GM12878 (cell line): Measurements from ENCODE around the gene IRF4. TPM values are rescaled to one million over a fixed set of nuclear protein-coding genes. Genes with fewer than 3 reads are reported as not detected.

Source experiments
- ATAC-seq: fragments of 200-7000 bp; cut with Tn5 transposase; 3 replicates; pipeline ENCODE4 v1.9.1; 2020; ENCODE audit warnings: mild to moderate bottlenecking, moderate library complexity
- BruUV-seq: library from RNA; stranded (reverse); fragments of 400-500 nt; replicated peaks from 2 replicates; lab custom pipeline; 2021; lab: Mats Ljungman, UMichigan
- CTCF ChIA-PET: fragments of 300-600 bp; sonication (Branson Sonifier 250); formaldehyde crosslinking; extraction: SDS; loops from one replicate; lab custom pipeline; 2021; ENCODE audit warnings: inconsistent platforms; lab: Yijun Ruan, JAX
- POLR2A ChIA-PET: fragments of 350-600 bp; formaldehyde crosslinking; extraction: SDS; loops from one replicate; lab custom pipeline; 2021; ENCODE audit warnings: inconsistent platforms; lab: Charles Lee
- RAD21 ChIA-PET: fragments of 300-600 bp; sonication (Branson Sonifier 250); formaldehyde crosslinking; loops from one replicate; lab custom pipeline; 2023; ENCODE audit warnings: antibody characterized with exemption; ENCODE audit not compliant: unreplicated experiment; lab: Charles Lee
- SMC1A ChIA-PET: fragments of 300-600 bp; sonication (Branson Sonifier 250); formaldehyde crosslinking; loops from one replicate; lab custom pipeline; 2023; ENCODE audit not compliant: unreplicated experiment, uncharacterized antibody; lab: Charles Lee
- DNase-seq: peaks from one replicate; pipeline ENCODE4 v3.0.0-alpha.2; 2011; ENCODE audit warnings: low read depth, low spot score
- FAIRE-seq: peaks from 3 replicates; lab custom pipeline; 2011; peaks lifted over from hg19 to GRCh38; lab: Jason Lieb, UNC
- H2AFZ ChIP-seq: 2 replicates; pipeline ENCODE4 v1.6.0; 2011; ENCODE audit warnings: low read depth, low read length, control low read depth; ENCODE audit not compliant: control insufficient read depth
- H3K27ac ChIP-seq: 2 replicates; pipeline ENCODE4 v1.5.1; 2011; ENCODE audit warnings: control low read depth; ENCODE audit not compliant: control insufficient read depth, insufficient read depth
- H3K27me3 ChIP-seq, 2 experiments: replicated peaks in 1 of 2; 2 replicates each; pipeline versions ENCODE4 v1.6.0 to v1.6.1; 2011; ENCODE audit warnings: low read length in 1 of 2; ENCODE audit not compliant: control insufficient read depth in 2 of 2, insufficient read depth in 2 of 2
- H3K36me3 ChIP-seq, 2 experiments: 2 replicates each; pipeline ENCODE4 v1.5.1; 2011; ENCODE audit warnings: low read length in 1 of 2; ENCODE audit not compliant: control insufficient read depth in 2 of 2, insufficient read depth in 2 of 2
- H3K4me1 ChIP-seq: 2 replicates; pipeline ENCODE4 v1.6.1; 2011; ENCODE audit warnings: mild to moderate bottlenecking, low read length, moderate library complexity, mixed read lengths; ENCODE audit not compliant: control insufficient read depth, insufficient read depth
- H3K4me2 ChIP-seq: 2 replicates; pipeline ENCODE4 v1.6.0; 2011; ENCODE audit warnings: control low read depth; ENCODE audit not compliant: control insufficient read depth, insufficient read depth
- H3K4me3 ChIP-seq: fragments of 200-600 bp; sonication (generic); 2 replicates; pipeline ENCODE4 v1.5.1; 2016
- H3K79me2 ChIP-seq: 2 replicates; pipeline ENCODE4 v1.6.0; 2011; ENCODE audit warnings: low read length; ENCODE audit not compliant: control insufficient read depth, insufficient read depth
- H3K9ac ChIP-seq: 2 replicates; pipeline ENCODE4 v1.8.0; 2011; ENCODE audit warnings: low read length, control low read depth, mixed read lengths; ENCODE audit not compliant: control insufficient read depth, insufficient read depth
- H3K9me3 ChIP-seq: replicated peaks from 3 replicates; pipeline ENCODE4 v1.5.1; 2011; ENCODE audit warnings: mild to moderate bottlenecking, low read length; ENCODE audit not compliant: control insufficient read depth, insufficient read depth
- H4K20me1 ChIP-seq: 2 replicates; pipeline ENCODE4 v1.6.0; 2011; ENCODE audit not compliant: control insufficient read depth, insufficient read depth
- E2F8 ChIP-seq: fragments of 450-650 bp; IDR thresholded peaks from 2 replicates; pipeline ENCODE4 v1.6.1; 2018; ENCODE audit warnings: mild to moderate bottlenecking, low read depth, moderate library complexity; ENCODE audit not compliant: partially characterized antibody
- IRF4 ChIP-seq: IDR thresholded peaks from 2 replicates; pipeline ENCODE4 v1.6.1; 2011; ENCODE audit warnings: low read depth, low read length
- MTA2 ChIP-seq: fragments of 450-650 bp; IDR thresholded peaks from 2 replicates; pipeline ENCODE4 v1.6.1; 2016; ENCODE audit warnings: low read depth, mild to moderate bottlenecking, moderate library complexity
- PAX5 ChIP-seq: IDR thresholded peaks from 2 replicates; pipeline ENCODE4 v1.6.1; 2011; ENCODE audit warnings: low read depth, low read length, borderline replicate concordance
- RB1 ChIP-seq: fragments of 450-650 bp; formaldehyde crosslinking; IDR thresholded peaks from 2 replicates; pipeline ENCODE4 v1.6.1; 2017; ENCODE audit warnings: mild to moderate bottlenecking, borderline replicate concordance
- STAT3 ChIP-seq: IDR thresholded peaks from 2 replicates; pipeline ENCODE4 v1.6.1; 2011; ENCODE audit warnings: low read depth, low read length, improper control_type of control experiment
- USF1 ChIP-seq: IDR thresholded peaks from 2 replicates; pipeline ENCODE4 v1.6.1; 2011; ENCODE audit warnings: borderline replicate concordance, low read depth, mild to moderate bottlenecking, moderate library complexity, mixed read lengths, low read length; ENCODE audit not compliant: insufficient read depth; ENCODE audit errors: extremely low read length
- ZBTB4 ChIP-seq: fragments of 450-650 bp; formaldehyde crosslinking; IDR thresholded peaks from 2 replicates; pipeline ENCODE4 v1.4.0; 2022; ENCODE audit warnings: mild to moderate bottlenecking, moderate library complexity
- ZBTB40 ChIP-seq: fragments of 450-650 bp; IDR thresholded peaks from 2 replicates; pipeline ENCODE4 v1.6.1; 2016; ENCODE audit warnings: mild to moderate bottlenecking, moderate library complexity, borderline replicate concordance
- WGBS: methylation state at CpG from one replicate; pipeline ENCODE4 v1.1.6; 2016; ENCODE audit warnings: low lambda C conversion rate; ENCODE audit not compliant: insufficient replicate concordance, insufficient coverage; ENCODE audit errors: missing lambda C conversion rate; 5-methylcytosine and 5-hydroxymethylcytosine counted together
- in situ Hi-C: fragments of 300-500 bp; cut with MboI; formaldehyde crosslinking; loops from 9 replicates; pipeline ENCODE4 v1.14.3; 2018; ENCODE audit warnings: mixed read lengths
- intact Hi-C: fragments of 100-400 bp; cut with micrococcal nuclease; formaldehyde crosslinking; loops from one replicate; pipeline ENCODE4 v1.14.2; 2022; ENCODE audit not compliant: unreplicated experiment
- polyA plus RNA-seq, 11 experiments: library from polyadenylated mRNA; depleted of rRNA in 4 of 11; unstranded in 6 of 11; stranded (reverse) in 5 of 11; fragments of >200 nt; fragmentation: Nextera tagmentation in 4 of 11; fragmentation: Illumina TruSeq in 1 of 11; extraction: Ambion mirVana in 4 of 11; extraction: Trizol in 1 of 11; gene quantifications; 1 replicate in 1 of 11; 2 replicates in 10 of 11; pipeline versions ENCODE4 v1.2.1 to v1.2.3, GENCODE V29; 2011 to 2016; ENCODE audit warnings: inconsistent platforms in 2 of 11, missing spikeins in 2 of 11, low read depth in 1 of 11
- total RNA-seq, 4 experiments: library from RNA; depleted of rRNA in 3 of 4; stranded (reverse); fragments of >200 nt in 3 of 4; fragmentation: Illumina TruSeq in 1 of 4; extraction: Trizol in 1 of 4; gene quantifications; 2 replicates each; pipeline versions ENCODE4 v1.2.1 to v1.2.3, GENCODE V29; 2013 to 2021

IRF4 gene
- total and polyA plus RNA-seq, 10 of the 15 experiments (the other 5 are each of a cell fraction or from before 2014, with no cell fraction given), result 50.0 to 495 (median 257) TPM

GRCh38 chr6:455835-456234, 64.3 kb downstream of the IRF4 start (continued):
- no peak for TF ChIP-seq E2F8
- no peak for TF ChIP-seq ZBTB40

GRCh38 chr6:456358-456867, 64.9 kb downstream of the IRF4 start:
- intact Hi-C loops, result no loop called here
- CTCF ChIA-PET, result no interaction called here
- TF ChIP-seq RB1, result no peak
- no peak for TF ChIP-seq PAX5
- TF ChIP-seq ZBTB4 (CRISPR knock-in tag), result no peak
- TF ChIP-seq STAT3, result no peak
- TF ChIP-seq IRF4, result no peak
- TF ChIP-seq USF1, result no peak
- TF ChIP-seq MTA2, result no peak

More at GRCh38 chr6:456358-456867, 64.9 kb downstream of the IRF4 start:
- no peaks in the 10 kb centered on the region for H3K79me2 ChIP-seq
- H4K20me1 ChIP-seq, result no peaks in the 10 kb centered on the region
- no peak overlapping the region for H2AFZ ChIP-seq
- DNase-seq (no peak), FAIRE-seq (no peak), ATAC-seq (no peak)
- POLR2A ChIA-PET, result no interaction called here
- no peaks in the 10 kb centered on the region for H3K4me1 ChIP-seq
- in situ Hi-C loops, result no loop called here
- BruUV-seq, result no TSS peak
- SMC1A ChIA-PET, result no interaction called here
- 51% methylated on average over 5 of the region's 5 CpGs for WGBS
- no peak overlapping the region for H3K9ac ChIP-seq
- peaks cover 2% of the 10 kb centered on the region; the same call in 2 of the 3 replicates for H3K9me3 ChIP-seq
- 0 out of 4 replicates have a peak, but pooled peaks cover 0 to 5% of the 10 kb centered on the region in 2 experiments for H3K27me3 ChIP-seq
- H3K27ac ChIP-seq, result no peak overlapping the region
- no peaks in the 10 kb centered on the region for H3K36me3 ChIP-seq
- RAD21 ChIA-PET, result no interaction called here
- no peak overlapping the region for H3K4me2 ChIP-seq
- no peak overlapping the region for H3K4me3 ChIP-seq
